Stomach smooth muscle (tissue), 2 donors: ENCODE data around the gene ZNF433.

Source experiments
- H3K27ac ChIP-seq: one replicate; pipeline ENCODE4 v1.7.0; 2013; ENCODE audit warnings: mild to moderate bottlenecking, low read length, inconsistent platforms
- H3K27me3 ChIP-seq, 2 donors: one replicate each; pipeline ENCODE4 v1.7.0; 2013; ENCODE audit warnings: low read length in 2 of 2; ENCODE audit not compliant: insufficient read depth in 2 of 2, control insufficient read depth in 1 of 2
- H3K36me3 ChIP-seq, 2 donors: one replicate each; pipeline ENCODE4 v1.7.0; 2013; ENCODE audit warnings: low read length in 2 of 2; ENCODE audit not compliant: control insufficient read depth in 2 of 2, insufficient read depth in 2 of 2
- H3K4me1 ChIP-seq: one replicate; pipeline ENCODE4 v1.7.0; 2013; ENCODE audit warnings: low read length; ENCODE audit not compliant: control insufficient read depth, insufficient read depth
- H3K4me3 ChIP-seq, 2 donors: one replicate each; pipeline ENCODE4 v1.7.0; 2013; ENCODE audit warnings: low read length in 2 of 2
- H3K9ac ChIP-seq, 2 donors: one replicate each; pipeline ENCODE4 v1.7.0; 2013; ENCODE audit warnings: low read length in 2 of 2, mild to moderate bottlenecking in 1 of 2
- H3K9me3 ChIP-seq, 2 donors: one replicate each; pipeline ENCODE4 v1.7.0; 2013; ENCODE audit warnings: low read length in 2 of 2; ENCODE audit not compliant: control insufficient read depth in 2 of 2
- donor health status: healthy.
- donor health status: Pancreatic carcinoma.

The ZNF433 gene

DNA sequence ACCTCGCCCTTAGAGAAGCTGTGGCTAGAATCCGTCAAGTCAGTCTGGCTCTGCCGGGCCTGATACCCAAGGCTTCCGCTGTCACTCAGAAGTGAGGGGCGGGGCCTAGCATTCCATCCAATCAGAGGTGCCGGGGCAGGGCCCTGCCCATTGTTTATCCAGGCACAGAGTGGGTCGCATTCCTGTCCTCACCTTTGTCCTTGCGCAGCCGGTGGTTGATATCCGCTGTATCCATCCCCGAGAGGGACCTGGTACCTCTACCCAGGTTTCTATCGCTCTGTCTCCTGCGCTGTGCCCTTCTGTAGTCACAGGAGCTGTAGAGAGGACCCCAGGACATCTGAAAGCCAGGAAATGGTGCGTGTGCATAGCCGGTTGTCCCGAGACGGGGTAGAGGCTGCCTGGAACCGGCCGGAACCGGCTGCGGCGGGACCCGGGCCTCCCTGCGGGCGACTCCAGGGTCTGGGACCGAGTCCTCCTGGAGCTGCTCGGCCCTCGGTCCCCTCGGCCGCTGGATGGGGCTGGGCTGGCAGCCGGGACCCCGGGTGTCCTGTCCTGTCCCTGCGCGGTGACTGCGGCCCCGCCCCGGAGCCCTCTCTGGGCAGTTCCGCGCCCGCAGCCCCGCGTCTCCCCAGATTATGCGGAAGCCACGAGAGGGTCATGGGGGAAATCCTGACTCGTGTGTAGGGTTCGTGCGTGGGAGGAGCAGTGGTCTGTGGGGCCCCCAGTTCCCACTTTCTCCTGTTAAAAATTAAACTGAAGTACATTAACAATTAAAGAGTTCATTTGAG, 70.4 kb downstream of the ZNF433 start, which contains the start of gene ZNF763:
Gene ZNF763 (plus strand): TSS at position 183 of the 788 bp plus-strand sequence. CDS start 169 bp downstream, at position 352.
- H3K4me1 ChIP-seq, result peaks cover 23% of the 10 kb centered on the region
- H3K27me3 ChIP-seq, result no peaks in the 10 kb centered on the region
- peak within 1 kb of the TSS; percentile 83 to 95 for H3K9ac ChIP-seq
- H3K36me3 ChIP-seq, result no peaks in the 10 kb centered on the region
- peak within 1 kb of the TSS; percentile 96 for H3K27ac ChIP-seq
- H3K4me3 ChIP-seq, result peak within 1 kb of the TSS; percentile 99
- H3K9me3 ChIP-seq, result no peaks in the 10 kb centered on the region
